Caco-2 (cell line): Measurements from ENCODE around the gene CACNB2. TPM values are rescaled to one million over a fixed set of nuclear protein-coding genes. Genes with fewer than 3 reads are reported as not detected.

Source experiments
- BruUV-seq: library from RNA; stranded (reverse); fragments of 400-500 nt; replicated peaks from 2 replicates; lab custom pipeline; 2021; lab: Mats Ljungman, UMichigan
- CTCF ChIA-PET: fragments of 300-600 bp; sonication (Branson Sonifier 250); formaldehyde crosslinking; loops from one replicate; lab custom pipeline; 2022; ENCODE audit warnings: antibody characterized with exemption; lab: Charles Lee
- POLR2A ChIA-PET: fragments of 300-600 bp; sonication (Branson Sonifier 250); formaldehyde crosslinking; loops from one replicate; lab custom pipeline; 2022; ENCODE audit warnings: antibody characterized with exemption; lab: Charles Lee
- DNase-seq, 2 experiments: peaks; one replicate each; pipeline versions ENCODE4 v3.0.0 to v3.0.0-alpha.2; 2020 to 2022
- H3K27me3 ChIP-seq: replicated peaks from 2 replicates; pipeline ENCODE4 v1.6.0; 2011; ENCODE audit warnings: low read length; ENCODE audit not compliant: control insufficient read depth, insufficient read depth
- H3K36me3 ChIP-seq: 2 replicates; pipeline ENCODE4 v1.5.1; 2011; ENCODE audit warnings: low read length; ENCODE audit not compliant: control insufficient read depth, insufficient read depth
- H3K4me1 ChIP-seq: fragments of 250-450 bp; sonication (Bioruptor Pico); 2 replicates; pipeline ENCODE4 v1.5.1; 2020; ENCODE audit warnings: mild to moderate bottlenecking
- H3K4me3 ChIP-seq: 2 replicates; pipeline ENCODE4 v1.5.1; 2011; ENCODE audit warnings: low read depth, mild to moderate bottlenecking, control low read depth, low read length
- H3K9me3 ChIP-seq: fragments of 250-450 bp; sonication (Bioruptor Pico); 2 replicates; pipeline ENCODE4 v1.5.1; 2020; ENCODE audit warnings: mild to moderate bottlenecking, moderate library complexity
- H3K27ac Mint-ChIP-seq: one replicate; pipeline ENCODE4 v1.8.0; 2022; ENCODE audit warnings: mixed read lengths; ENCODE audit not compliant: unreplicated experiment
- H3K27me3 Mint-ChIP-seq: one replicate; pipeline ENCODE4 v1.8.0; 2022; ENCODE audit warnings: mixed read lengths; ENCODE audit not compliant: insufficient read depth, unreplicated experiment
- H3K36me3 Mint-ChIP-seq: one replicate; pipeline ENCODE4 v1.8.0; 2022; ENCODE audit warnings: mild to moderate bottlenecking, mixed read lengths; ENCODE audit not compliant: insufficient read depth, unreplicated experiment
- H3K4me1 Mint-ChIP-seq: one replicate; pipeline ENCODE4 v1.8.0; 2022; ENCODE audit warnings: low read depth, mixed read lengths; ENCODE audit not compliant: unreplicated experiment
- H3K4me3 Mint-ChIP-seq: one replicate; pipeline ENCODE4 v1.8.0; 2022; ENCODE audit warnings: mild to moderate bottlenecking, moderate library complexity, mixed read lengths; ENCODE audit not compliant: unreplicated experiment
- H3K9me3 Mint-ChIP-seq: one replicate; pipeline ENCODE4 v1.8.0; 2022; ENCODE audit warnings: mixed read lengths; ENCODE audit not compliant: unreplicated experiment
- CTCF ChIP-seq, 2 experiments: fragments of 200-600 bp in 1 of 2; IDR thresholded peaks; 1 replicate in 1 of 2; 2 replicates in 1 of 2; pipeline versions ENCODE4 v1.5.1 to v1.8.0; 2011 to 2022; ENCODE audit warnings: antibody characterized with exemption in 1 of 2, control low read depth in 1 of 2, inconsistent platforms in 1 of 2, low read depth in 1 of 2, low read length in 1 of 2, mild to moderate bottlenecking in 1 of 2, moderate library complexity in 1 of 2; ENCODE audit not compliant: insufficient read depth in 1 of 2, severe bottlenecking in 1 of 2, unreplicated experiment in 1 of 2
- intact Hi-C: fragments of 100-400 bp; cut with micrococcal nuclease; formaldehyde crosslinking; loops from one replicate; pipeline ENCODE4 v1.10.0; 2022; ENCODE audit not compliant: unreplicated experiment
- total RNA-seq: library from RNA; stranded (reverse); gene quantifications from 2 replicates; pipeline ENCODE4 v1.2.3, GENCODE V29; 2022

The CACNB2 gene
- total RNA-seq, 1 experiment from 2014 or later, result 0.98 TPM

DNA sequence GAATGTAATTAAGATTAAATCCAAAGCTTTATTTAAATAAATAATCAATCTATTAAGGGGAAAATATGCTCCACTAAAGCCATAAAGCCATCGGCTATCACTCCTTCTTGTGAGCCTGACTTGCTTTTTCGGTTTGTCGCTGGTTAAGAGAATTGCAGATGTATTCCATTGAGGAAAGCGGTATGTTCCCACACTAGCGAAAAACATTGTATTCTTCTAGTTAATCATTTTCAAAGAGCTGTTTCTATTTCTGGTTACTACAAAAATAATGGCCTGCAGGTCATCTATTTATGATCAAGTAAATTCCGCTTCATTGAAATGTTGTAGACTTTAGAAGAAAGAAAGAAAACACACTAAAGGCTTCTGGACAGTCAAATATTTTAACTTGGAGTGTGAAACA, 173.4 kb downstream of the CACNB2 start:
- DNase-seq, result no peak
- no peaks in the 10 kb centered on the region for H3K9me3 Mint-ChIP-seq
- no peaks in the 10 kb centered on the region for H3K36me3 Mint-ChIP-seq
- no peaks in the 10 kb centered on the region for H3K4me1 ChIP-seq
- POLR2A ChIA-PET, result no interaction called here
- no peak overlapping the region for H3K4me3 Mint-ChIP-seq
- peaks cover 21% of the 10 kb centered on the region for H3K27me3 Mint-ChIP-seq
- no TSS peak for BruUV-seq
- no peak overlapping the region for H3K27ac Mint-ChIP-seq
- H3K27me3 ChIP-seq, result peaks cover 2% of the 10 kb centered on the region
- intact Hi-C loops, result loop anchor here (5.0 to 10.0 kb wide), 2 partner anchors 161 to 406 kb away; no protein-coding TSS in a partner anchor
- no peak overlapping the region for H3K4me3 ChIP-seq
- no peaks in the 10 kb centered on the region for H3K36me3 ChIP-seq
- no peaks in the 10 kb centered on the region for H3K4me1 Mint-ChIP-seq
- CTCF ChIA-PET, result no interaction called here
- H3K9me3 ChIP-seq, result no peaks in the 10 kb centered on the region
- no peak for TF ChIP-seq CTCF (IDR thresholded peaks at IDR 0.05; ENCODE audit: insufficient read depth in 1 of 2, low read depth in 1 of 2, low read length in 1 of 2, severe bottlenecking in 1 of 2, unreplicated experiment in 1 of 2)

GRCh38 chr10:18319628-18320027, 179.4 kb downstream of the CACNB2 start:
- CTCF ChIA-PET, result interaction anchor here (0.6 kb wide), 1 partner anchor 1339 kb away, joined by 3 read pairs; no protein-coding TSS in a partner anchor
- Mint-ChIP-seq H3K36me3 (no peaks in the 10 kb centered on the region), H3K4me1 (no peaks in the 10 kb centered on the region), H3K9me3 (no peaks in the 10 kb centered on the region), H3K27ac (no peak overlapping the region), H3K4me3 (no peak overlapping the region), H3K27me3 (peaks cover 21% of the 10 kb centered on the region)
- intact Hi-C loops, result loop anchor here (10.0 kb wide), 1 partner anchor 155 kb away; no protein-coding TSS in a partner anchor
- H3K4me1 ChIP-seq, result no peaks in the 10 kb centered on the region
- H3K36me3 ChIP-seq, result no peaks in the 10 kb centered on the region
- no peak overlapping the region for H3K4me3 ChIP-seq
- TF ChIP-seq CTCF (IDR thresholded peaks at IDR 0.05; ENCODE audit: insufficient read depth in 1 of 2, low read depth in 1 of 2, low read length in 1 of 2, severe bottlenecking in 1 of 2, unreplicated experiment in 1 of 2), result no peak
- DNase-seq, result no peak
- H3K27me3 ChIP-seq, result no peaks in the 10 kb centered on the region
- 0 out of 2 replicates have a peak, but pooled peaks cover 4% of the 10 kb centered on the region for H3K9me3 ChIP-seq
- POLR2A ChIA-PET, result no interaction called here
- no TSS peak for BruUV-seq

DNA sequence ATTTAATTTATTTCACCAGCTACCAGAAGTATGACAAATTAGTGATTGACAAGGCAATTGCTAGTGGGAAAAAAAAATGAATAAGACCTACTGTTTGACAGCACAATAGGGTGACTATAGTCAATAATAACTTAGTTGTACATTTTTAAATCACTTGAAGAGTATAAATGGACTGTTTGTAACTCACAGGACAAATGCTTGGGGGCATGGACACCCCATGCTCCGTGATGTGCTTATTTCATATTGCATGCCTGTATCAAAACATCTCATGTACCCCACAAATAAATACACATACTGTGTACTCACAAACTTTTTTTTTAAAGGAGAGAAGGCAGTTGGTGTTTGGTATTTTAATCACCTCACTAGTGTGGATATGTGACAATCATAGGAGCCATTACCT, 181.1 kb downstream of the CACNB2 start:
- 0 out of 2 replicates have a peak, but pooled peaks cover 4% of the 10 kb centered on the region for H3K9me3 ChIP-seq
- H3K27ac Mint-ChIP-seq, result no peak overlapping the region
- no peaks in the 10 kb centered on the region for H3K36me3 ChIP-seq
- no peak overlapping the region for H3K4me3 ChIP-seq
- no peak overlapping the region for H3K4me3 Mint-ChIP-seq
- ChIA-PET POLR2A (no interaction called here), CTCF (no interaction called here)
- intact Hi-C loops, result no loop called here
- peaks cover 21% of the 10 kb centered on the region for H3K27me3 Mint-ChIP-seq
- no peaks in the 10 kb centered on the region for H3K36me3 Mint-ChIP-seq
- TF ChIP-seq CTCF (IDR thresholded peaks at IDR 0.05; ENCODE audit: insufficient read depth in 1 of 2, low read depth in 1 of 2, low read length in 1 of 2, severe bottlenecking in 1 of 2, unreplicated experiment in 1 of 2), result no peak
- DNase-seq, result no peak
- H3K4me1 ChIP-seq, result no peaks in the 10 kb centered on the region
- no peaks in the 10 kb centered on the region for H3K27me3 ChIP-seq
- BruUV-seq, result no TSS peak
- H3K4me1 Mint-ChIP-seq, result no peaks in the 10 kb centered on the region
- no peaks in the 10 kb centered on the region for H3K9me3 Mint-ChIP-seq
